CD4-positive, alpha-beta T cell treated with Interleukin-4 for 1 hour (primary cell): Measurements from ENCODE around the gene NPAS3.
A peak's percentile ranks its signal among the peaks of the same experiment; 100 is the strongest.

Source experiments
- DNase-seq, 2 donors: peaks; one replicate each; pipeline ENCODE4 v3.0.0-alpha.2; 2020 to 2022

The NPAS3 gene

GRCh38 chr14:33454707-33455106 lies 516.0 kb downstream of the NPAS3 start:
- DNase-seq: no peak

GRCh38 chr14:33455654-33456345 lies 517.1 kb downstream of the NPAS3 start:
- DNase-seq: no peak

DNA sequence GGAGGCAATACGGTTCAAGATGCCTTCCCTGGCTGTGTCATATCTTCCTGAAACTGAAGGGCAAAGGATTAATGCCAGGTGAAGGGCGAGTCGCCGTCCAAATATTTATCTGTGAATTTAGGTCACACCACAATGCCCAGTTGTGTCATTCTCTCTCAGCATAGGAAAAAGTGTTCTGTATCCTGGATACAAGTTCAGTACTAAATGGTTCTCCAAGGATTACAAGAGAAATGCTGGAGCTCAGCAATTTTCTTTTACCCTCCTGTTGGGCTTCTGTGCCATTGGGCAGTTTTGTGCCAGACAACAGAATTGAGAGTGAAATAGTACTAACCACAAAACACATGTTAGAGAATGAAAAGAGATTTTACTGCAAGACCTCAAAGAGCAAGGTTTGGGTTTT lies 518.3 kb downstream of the NPAS3 start:
- DNase-seq: no peak

DNA sequence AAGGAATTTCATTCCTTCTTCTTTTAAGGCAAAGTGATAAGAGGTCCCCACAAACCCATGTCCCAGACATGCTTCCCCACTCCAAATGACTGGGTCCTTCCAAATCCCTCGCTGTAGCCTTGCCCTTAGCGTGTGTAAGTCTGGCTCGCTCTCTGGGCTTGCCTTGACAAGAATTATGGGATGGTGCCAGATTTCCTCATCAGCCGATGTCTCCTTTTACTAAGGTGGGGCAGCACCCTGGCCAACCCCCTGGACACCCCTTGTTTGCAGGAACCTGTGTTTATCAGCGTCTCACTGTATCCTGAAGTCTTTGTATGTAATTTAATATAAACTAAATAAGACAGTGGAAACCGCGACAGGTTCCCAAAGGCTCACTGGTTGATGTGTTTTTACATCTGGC lies 518.9 kb downstream of the NPAS3 start:
- DNase-seq: no peak

DNA sequence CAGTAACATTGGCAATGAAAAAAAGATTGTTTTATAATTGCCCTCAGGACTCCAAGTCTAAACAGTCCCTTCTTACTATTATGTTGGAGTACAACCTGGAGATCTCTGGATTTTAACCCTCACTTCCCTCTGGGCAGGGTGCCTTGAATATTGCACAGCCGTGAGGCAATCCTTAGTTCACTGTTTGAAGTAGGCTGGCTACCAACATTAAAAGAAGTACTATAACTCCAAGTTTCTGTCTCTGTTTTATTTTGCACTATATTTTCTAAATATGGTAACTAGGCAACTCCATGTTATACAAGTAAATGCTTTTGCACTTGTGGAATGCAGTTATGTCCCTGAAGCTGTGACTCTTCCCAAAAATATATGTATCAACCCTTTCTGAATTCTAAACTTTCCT lies 521.5 kb downstream of the NPAS3 start:
- no peak for DNase-seq

- DNase-seq: no peak
Measured at GRCh38 chr14:33461036-33461435, 522.4 kb downstream of the NPAS3 start.

GRCh38 chr14:33463731-33464130 lies 525.1 kb downstream of the NPAS3 start:
- DNase-seq: no peak

DNA sequence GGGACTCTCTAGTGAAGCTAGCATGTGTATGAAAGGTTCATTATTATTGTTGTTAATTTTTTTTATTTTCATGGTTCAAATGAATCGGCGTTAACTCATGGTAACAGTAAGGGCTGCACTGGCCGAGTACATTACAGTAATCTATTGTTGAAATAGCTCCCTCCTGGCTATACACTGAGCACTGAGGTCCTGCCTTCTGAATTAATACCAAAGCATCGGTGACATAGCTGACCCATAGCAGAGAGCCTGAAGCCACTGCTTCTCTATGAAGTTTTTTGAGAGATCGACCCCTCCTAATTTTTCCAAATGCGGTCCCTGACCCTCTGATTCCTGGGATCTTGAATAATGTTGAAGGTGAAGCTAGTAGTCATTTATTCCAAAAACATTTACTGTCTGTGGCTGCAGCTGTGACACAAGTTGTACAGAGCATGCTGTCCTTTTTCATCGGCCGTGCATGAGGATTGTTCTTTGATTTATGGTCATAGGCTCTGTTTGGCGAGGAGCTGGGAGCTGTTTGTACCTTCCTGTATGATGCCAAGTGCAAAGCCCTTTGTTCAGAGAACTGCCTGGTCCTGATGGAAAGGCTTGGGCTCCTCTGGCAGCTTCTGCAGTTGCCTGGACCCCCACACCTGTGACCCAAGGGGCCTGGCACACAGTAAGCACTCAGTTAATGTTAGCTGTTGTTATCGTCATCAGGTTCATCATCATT lies 525.7 kb downstream of the NPAS3 start:
- no peak for DNase-seq

GRCh38 chr14:33465846-33466700 lies 527.4 kb downstream of the NPAS3 start:
- no peak for DNase-seq

DNA sequence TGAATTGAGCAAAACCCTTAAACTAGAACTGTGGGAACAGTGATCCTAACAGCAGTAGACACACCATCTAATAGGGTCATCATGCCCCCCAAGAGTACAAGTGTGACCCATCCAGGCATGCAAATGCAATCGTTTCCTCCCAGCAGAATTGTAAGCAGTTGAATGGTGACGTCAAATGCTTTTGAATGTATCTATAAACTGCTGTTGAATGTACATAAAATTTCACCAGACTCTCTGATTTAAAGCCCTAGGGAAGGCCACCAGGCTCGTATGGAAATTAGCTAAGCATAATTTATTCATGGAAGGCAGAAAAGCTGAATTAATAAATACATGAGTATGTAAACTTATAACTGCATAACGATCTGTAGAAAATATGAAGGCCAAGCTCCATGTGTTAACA lies 529.3 kb downstream of the NPAS3 start:
- DNase-seq: no peak

- DNase-seq: no peak
Measured at GRCh38 chr14:33469898-33470297, 531.2 kb downstream of the NPAS3 start.

GRCh38 chr14:33471776-33472175 lies 533.1 kb downstream of the NPAS3 start:
- no peak for DNase-seq

- peak in 1 of 2 donors; percentile 13 for DNase-seq
Measured at GRCh38 chr14:33475623-33476022, 536.9 kb downstream of the NPAS3 start.

- DNase-seq: no peak
Measured at GRCh38 chr14:33477797-33478196, 539.1 kb downstream of the NPAS3 start.

GRCh38 chr14:33480071-33480886 lies 541.6 kb downstream of the NPAS3 start:
- no peak for DNase-seq

DNA sequence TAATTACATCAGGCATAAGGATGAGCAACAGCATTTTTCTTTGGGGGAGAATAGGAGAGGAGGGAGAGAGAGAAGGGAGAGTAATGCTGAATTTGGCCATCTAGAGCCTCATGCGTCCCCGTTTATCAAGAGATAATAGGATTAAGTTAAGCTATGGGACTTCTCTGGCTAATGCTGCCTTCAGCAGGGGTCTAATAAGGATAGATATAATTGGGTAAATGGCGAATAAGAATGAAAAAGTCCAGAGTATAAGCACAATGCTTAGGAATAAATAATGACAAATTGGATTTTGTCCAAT lies 542.2 kb downstream of the NPAS3 start:
- DNase-seq: no peak

DNA sequence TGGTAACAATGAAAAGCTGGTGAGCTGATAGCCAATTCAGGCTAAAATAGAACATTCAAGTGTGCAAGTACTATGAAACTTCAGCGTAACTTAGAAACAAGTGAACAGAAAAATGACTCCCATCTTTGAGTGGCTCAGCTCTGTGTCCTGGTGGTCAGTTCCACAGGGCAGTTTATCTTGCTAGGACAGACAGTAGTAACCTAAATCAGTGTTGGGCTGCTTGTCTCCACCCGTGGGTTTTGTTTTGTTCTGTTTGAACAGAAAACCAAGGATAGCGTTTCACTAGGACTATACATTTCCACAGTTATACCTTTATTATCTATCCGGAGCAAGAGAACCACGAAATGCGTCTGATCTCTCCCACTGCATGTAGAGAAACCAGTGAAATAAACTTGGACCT lies 544.4 kb downstream of the NPAS3 start:
- no peak for DNase-seq

- DNase-seq: no peak
Measured at GRCh38 chr14:33483541-33483940, 544.9 kb downstream of the NPAS3 start.

DNA sequence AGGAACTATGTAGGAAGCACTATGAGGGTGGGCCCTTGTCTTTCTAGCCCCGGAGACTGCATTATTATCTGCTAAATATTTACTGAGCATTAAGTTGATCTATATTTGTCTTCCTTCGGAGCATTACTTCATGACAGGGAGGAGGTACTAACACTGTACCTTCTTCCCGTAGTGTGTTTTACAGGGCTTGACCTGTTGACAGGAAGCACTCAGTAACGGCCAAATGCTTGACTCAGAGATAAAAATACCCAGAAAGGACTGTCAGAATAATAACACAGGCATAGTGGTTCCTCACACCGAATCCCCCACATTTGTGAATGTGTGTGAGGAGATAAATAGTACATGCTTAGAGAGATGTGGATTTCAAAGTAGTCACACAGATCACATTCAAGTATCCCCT lies 545.6 kb downstream of the NPAS3 start:
- DNase-seq: no peak

GRCh38 chr14:33486332-33486890 lies 547.7 kb downstream of the NPAS3 start:
- DNase-seq: no peak

DNA sequence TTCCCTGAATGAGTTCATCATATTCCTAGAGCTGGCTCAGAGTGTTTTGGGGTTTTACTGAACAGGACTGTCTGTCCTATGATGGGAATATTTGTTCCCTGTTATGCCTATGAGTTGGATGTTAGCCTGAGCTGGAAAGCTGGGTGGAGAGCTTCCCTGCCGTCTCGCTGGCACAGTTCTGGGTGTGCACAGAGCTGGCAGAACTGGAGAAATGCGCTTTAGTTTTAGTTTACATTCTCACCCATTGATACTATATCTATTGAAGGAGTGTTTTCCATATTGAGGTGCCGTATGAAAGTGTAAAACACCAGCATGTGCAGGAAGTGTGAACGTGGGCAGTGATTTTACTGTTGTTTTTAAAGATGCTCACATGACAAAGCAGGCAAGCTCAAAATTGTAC lies 549.9 kb downstream of the NPAS3 start:
- no peak for DNase-seq

- DNase-seq: no peak
Measured at GRCh38 chr14:33490555-33490954, 551.9 kb downstream of the NPAS3 start.

GRCh38 chr14:33491112-33491511 lies 552.4 kb downstream of the NPAS3 start:
- no peak for DNase-seq
